Measurements from ENCODE around the gene TRPM3.

Gene TRPM3

GRCh38 chr9:70488793-70489105 lies 632.7 kb downstream of the TRPM3 start:
- no peak for DNase-seq (ENCODE audit: low spot score)
- no peak for TF ChIP-seq CTCF (IDR thresholded peaks at IDR 0.05; ENCODE audit: extremely low read depth, missing control alignments)

GRCh38 chr9:70488098-70488792 lies 633.2 kb downstream of the TRPM3 start:
- no peak for DNase-seq (ENCODE audit: low spot score)
- TF ChIP-seq CTCF (IDR thresholded peaks at IDR 0.05; ENCODE audit: extremely low read depth, missing control alignments), result no peak

GRCh38 chr9:70486127-70486526 lies 635.3 kb downstream of the TRPM3 start:
- DNase-seq (ENCODE audit: low spot score), result no peak
- TF ChIP-seq CTCF (IDR thresholded peaks at IDR 0.05; ENCODE audit: extremely low read depth, missing control alignments), result no peak

GRCh38 chr9:70485273-70485858 lies 636.1 kb downstream of the TRPM3 start:
- no peak for TF ChIP-seq CTCF (IDR thresholded peaks at IDR 0.05; ENCODE audit: extremely low read depth, missing control alignments)
- DNase-seq (ENCODE audit: low spot score), result no peak

- TF ChIP-seq CTCF (IDR thresholded peaks at IDR 0.05; ENCODE audit: extremely low read depth, missing control alignments), result peak; percentile 36
- DNase-seq (ENCODE audit: low spot score), result peak; percentile 72
These were observed 636.9 kb downstream of the TRPM3 start for GRCh38 chr9:70484232-70485130.

GRCh38 chr9:70481471-70481870 lies 640.0 kb downstream of the TRPM3 start:
- TF ChIP-seq CTCF (IDR thresholded peaks at IDR 0.05; ENCODE audit: extremely low read depth, missing control alignments), result no peak
- no peak for DNase-seq (ENCODE audit: low spot score)

GRCh38 chr9:70480405-70480980 lies 640.9 kb downstream of the TRPM3 start:
- DNase-seq (ENCODE audit: low spot score), result no peak

More at GRCh38 chr9:70480405-70480980, 640.9 kb downstream of the TRPM3 start:
- no peak for TF ChIP-seq CTCF (IDR thresholded peaks at IDR 0.05; ENCODE audit: extremely low read depth, missing control alignments)

All from GM20000 (cell line).